GM19025 (cell line): Measurements from ENCODE around the gene ITGA6.

Experiments
- ATAC-seq: cut with Tn5 transposase; IDR thresholded peaks from one replicate; pipeline ENCODE4 v1.9.1; 2021; ENCODE audit warnings: mild to moderate bottlenecking, low read depth, moderate library complexity; ENCODE audit not compliant: unreplicated experiment

ITGA6 gene

DNA sequence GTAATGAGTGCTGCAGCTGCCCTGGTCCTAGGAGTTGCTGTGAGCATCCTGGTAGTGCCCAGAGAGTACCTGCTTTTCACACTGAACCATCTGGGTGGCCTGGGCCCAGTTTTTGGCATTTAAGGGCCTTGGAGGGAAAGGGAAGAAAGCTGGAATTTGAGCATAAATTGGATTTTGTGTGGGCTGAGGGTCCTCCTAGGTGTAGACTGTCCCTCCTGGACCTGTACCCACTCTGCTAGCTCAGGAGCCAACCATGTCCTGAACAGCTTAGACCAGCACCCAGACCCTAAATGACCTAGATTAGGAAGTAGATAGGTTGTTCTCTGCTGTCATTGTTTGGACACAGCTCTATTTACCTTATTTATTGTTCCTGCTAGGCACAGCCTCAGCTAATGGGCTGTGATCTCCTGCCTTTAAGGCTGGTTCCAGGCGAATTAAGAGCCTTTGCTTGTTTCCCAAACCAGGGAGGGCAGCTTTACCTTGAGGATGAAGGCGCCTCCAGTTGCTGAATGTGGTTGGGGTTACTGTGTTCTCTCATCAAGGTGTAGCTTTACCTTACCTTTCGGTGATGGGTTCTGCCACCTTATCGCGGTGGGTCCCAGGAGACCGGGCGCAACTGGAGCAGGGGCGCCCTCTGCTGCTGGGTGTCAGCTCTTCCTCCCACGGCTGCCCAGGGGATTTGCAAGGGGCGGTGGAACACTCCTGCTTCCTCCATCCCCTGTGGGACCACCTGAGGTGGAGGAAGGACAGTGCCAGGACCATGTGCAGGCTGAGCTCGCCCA is 34.4 kb downstream of the ITGA6 start:
- ATAC-seq, result no peak

GRCh38 chr2:172462373-172462848 is 35.0 kb downstream of the ITGA6 start:
- ATAC-seq, result no peak

DNA sequence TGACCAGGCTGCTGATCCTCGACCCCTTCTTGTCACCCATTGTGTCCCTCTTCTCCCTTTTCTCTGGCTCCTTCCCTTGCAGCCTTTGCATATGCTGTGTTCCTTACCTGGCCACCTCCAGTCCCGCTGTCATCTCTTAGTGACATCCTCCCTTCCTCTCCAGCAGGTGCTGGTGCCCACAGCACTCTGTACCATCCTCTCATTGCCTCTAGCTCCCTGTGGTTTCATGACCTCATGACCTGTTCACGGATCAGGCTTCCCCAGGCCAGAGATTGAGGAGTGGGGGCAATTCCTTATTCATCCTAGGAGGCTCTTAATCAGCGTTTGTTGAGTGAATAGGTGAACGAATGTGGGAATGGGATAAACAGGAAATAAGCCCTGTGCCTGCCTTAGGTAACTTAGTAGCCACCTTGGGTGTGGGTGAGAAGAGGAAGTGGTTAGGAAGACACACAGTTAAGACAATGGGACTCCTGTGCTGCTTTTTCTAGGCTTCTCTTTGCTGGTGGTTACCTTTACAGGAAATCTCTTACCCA is 35.5 kb downstream of the ITGA6 start:
- ATAC-seq, result peak; percentile 69

- ATAC-seq, result no peak
Measured at GRCh38 chr2:172464400-172465129, 37.2 kb downstream of the ITGA6 start.

DNA sequence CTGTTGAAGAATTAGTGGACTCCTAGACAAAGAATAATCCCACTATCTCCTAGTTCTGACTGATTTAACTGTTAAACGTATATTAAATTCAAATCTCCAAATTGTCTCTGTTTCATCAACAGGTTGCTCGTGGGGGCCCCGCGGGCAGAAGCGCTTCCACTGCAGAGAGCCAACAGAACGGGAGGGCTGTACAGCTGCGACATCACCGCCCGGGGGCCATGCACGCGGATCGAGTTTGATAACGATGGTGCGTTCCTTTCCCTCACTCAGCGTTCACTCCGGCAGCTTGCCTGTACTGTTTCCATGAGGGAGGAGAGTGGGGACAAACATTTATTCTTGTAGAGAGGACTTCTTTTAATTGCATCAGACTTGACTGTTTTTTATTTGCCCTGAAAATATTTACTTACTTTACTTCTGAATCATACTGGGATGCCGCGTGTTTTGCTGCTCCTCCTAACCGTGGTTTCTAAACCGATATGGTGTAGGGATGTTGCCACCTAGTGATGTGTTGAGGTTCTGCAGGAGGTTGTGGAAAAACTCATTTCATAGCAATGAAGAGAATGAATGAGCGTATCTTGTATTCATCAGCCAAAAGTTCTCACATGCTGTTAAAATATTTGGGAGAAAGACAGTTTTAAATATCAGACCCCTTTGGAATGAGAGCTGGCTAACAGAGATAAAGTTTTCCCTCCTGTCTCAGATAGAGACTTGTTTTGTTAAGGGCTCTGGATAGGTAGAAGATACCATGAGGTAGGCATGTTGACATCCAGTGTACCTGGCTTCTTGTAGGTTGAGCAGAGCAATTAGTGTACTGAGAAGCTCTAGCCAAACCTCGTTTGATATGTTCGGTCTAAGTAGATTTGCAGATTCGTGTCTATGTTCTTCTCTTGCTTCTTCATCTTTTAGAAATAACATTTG is 38.3 kb downstream of the ITGA6 start:
- no peak for ATAC-seq

GRCh38 chr2:172467382-172467781 is 40.0 kb downstream of the ITGA6 start:
- ATAC-seq, result no peak

- no peak for ATAC-seq
Measured at GRCh38 chr2:172470958-172471922, 43.9 kb downstream of the ITGA6 start.

DNA sequence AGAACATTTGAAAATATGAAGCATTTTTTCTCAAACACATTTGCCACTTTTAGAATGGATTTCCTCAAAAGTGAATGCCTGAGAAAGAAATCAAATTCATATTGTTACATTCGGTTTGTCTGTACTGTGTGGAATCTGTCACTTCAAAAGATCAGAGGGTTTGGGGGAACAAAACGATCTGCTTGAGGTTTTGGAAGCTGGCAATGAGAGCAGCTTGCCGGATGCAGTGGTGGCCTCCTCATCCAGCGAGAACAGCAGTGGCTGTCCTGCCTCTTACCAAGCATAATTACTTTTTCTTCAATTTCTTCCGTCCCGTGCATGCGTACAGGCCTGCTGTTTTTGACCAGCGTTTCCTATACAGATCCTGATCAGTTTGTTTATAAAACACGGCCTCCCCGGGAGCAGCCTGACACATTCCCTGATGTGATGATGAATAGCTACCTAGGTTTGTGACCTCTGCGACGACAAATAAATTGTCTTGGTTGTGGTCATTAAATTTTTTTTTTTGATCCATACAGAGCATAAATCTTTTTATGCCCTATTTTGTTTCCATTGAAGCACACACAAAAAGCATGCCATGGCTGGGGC is 45.2 kb downstream of the ITGA6 start:
- ATAC-seq, result no peak

DNA sequence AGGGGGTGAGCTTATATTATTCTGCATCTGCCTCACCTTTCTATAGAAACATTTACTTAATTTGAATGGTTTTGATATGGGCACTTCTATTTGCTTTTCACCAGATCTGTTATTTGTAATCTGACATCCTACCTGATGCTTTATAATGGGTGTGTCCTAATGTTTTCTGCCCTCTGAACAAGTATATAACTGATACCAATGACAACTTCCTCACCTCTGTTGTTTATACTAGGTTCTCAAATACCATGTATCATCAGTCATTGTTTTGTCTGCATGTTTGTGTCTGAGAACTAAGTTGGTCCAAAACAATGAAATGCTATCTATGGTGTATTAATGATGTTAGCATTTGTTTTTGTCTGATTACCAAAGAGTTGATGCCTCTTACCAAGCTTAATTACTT is 45.8 kb downstream of the ITGA6 start:
- no peak for ATAC-seq

DNA sequence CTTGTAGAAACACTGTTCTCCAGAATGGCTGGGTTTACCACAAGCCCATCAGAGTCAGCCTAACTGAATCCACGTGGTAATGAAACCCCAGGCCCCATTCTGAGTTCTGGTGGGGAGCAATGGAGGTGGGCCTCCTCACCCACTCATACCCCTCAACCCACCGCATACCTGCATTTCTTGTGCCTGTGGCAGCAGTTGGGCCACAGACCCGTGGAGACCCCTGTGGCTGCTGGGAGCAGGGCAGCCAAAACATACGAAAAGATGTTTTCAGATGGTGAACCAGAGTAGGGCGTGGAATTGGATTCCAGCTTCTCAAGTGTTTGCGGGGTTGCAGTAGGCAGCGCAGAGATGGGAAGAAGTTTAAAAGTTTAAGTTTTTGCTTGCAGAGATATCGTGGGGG is 51.0 kb downstream of the ITGA6 start:
- no peak for ATAC-seq

GRCh38 chr2:172480301-172481218 is 53.2 kb downstream of the ITGA6 start:
- no peak for ATAC-seq

DNA sequence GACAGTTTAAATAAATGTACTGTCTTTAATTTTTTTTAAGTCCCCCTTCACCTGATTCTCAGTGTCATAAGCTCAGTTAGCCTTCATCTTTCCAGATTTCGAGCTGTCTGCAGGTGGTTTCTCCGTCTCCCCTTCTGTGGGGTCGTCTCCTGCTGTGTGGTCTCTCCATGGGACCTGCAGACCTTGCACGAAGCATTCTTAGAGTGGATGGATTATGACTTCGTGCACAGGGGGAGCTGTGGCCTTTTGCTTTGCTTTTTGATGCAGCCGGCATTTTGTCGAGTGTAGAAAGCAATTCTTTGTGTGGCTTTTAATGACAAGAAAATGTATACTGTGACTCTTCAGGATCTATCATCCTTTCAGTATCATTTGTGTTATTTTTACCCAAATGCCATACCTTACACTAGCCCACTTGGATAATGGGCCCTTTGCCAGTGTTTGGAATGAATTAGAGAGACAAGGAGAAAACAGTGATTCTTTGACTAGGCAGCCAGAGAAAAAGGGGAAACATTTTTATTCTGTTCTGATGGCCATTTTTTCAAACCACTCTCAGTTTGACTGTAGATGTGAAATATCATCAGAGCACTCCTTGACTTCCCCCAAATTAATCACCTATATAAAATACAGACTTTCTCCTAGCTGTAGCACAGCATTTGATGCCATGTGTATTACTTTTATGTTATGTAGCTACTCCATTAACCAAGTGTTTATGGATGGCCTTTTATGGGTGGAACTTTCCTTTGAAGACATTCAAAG is 54.3 kb downstream of the ITGA6 start:
- ATAC-seq, result no peak

DNA sequence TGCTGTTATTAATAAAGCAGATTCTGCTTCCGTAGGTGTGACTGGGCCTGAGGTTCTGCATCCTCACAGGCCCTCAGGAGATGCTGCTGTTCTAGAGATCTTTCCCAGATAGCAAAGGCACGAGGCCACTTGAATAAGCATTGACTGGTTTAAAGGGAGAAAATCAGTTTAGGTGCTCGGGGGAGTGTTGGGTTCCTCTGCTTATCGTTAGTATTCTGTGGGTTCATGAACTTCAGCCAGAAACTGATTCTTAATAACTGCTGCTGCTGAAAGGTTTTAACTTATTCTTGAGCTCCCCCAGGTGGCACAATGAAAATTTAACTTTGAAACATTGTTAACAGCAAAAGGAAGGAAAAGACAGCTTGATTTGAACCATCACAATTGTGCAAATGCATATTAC is 56.9 kb downstream of the ITGA6 start:
- no peak for ATAC-seq

DNA sequence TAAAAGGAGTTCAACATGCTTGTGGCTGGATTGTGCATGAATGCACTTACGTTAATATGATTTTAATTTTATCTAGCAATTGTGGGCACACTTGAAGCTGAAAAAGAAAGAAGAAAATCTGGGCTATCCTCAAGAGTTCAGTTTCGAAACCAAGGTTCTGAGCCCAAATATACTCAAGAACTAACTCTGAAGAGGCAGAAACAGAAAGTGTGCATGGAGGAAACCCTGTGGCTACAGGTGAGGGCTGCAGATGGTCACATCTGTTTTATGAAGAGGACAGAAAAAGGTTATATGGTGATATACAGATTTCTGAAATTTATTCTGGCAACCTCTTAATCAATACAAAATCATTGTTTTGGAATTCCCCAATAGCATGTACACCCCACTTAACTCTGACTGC is 57.3 kb downstream of the ITGA6 start:
- ATAC-seq, result no peak

DNA sequence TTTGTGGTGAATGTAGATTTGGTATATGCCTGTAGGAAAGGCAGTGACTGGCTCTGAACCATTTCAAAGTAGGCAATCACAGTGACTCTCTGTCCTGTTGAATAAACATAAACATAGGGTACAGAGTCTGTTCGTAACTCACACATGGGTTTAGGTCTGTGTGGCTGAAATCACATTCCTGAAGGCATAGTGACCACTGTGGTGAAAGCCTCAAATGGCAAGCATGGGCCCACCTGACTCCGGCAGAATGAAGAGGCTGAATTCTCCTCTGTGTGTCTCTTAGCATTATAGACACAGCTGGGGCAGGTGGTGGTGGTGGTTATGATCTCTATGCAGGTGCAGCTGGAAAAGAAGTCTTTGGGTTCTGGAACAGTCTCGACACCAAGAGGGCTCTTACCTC is 61.2 kb downstream of the ITGA6 start:
- ATAC-seq, result no peak

GRCh38 chr2:172489681-172490080 is 62.3 kb downstream of the ITGA6 start:
- no peak for ATAC-seq

DNA sequence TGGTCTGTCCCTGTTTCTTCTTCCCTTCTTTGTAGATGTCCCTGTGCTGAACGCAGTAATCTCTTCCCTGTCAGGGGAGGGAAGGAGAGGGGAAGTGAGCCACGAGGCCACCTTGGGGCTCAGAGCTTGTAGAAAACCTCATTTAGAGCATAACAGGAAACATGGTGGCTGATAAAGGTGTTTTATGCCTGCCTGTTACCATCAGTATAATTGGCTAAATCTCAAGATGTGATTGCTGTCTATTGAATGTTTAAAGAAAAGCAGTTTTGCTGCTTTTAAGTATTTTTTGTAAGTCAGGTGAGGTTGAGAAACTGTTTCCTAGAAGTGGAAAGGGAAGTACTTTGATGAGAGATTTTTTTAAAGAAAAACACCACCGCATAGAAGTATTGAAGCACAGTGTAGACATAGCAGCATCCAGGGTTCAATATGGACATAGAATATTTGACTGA is 68.8 kb downstream of the ITGA6 start:
- no peak for ATAC-seq
